Spleen (tissue), 11 donors: Measurements from ENCODE around the gene ZNF679. TPM values are rescaled to one million over a fixed set of nuclear protein-coding genes. Genes with fewer than 3 reads are reported as not detected.
"Not testable (repeated sequence)": the region's sequence is repeated elsewhere in the genome, so short reads cannot be mapped to it uniquely, and the experiment has no call there.

Source experiments
- DNase-seq: peaks from one replicate; pipeline ENCODE4 v3.0.0-alpha.2; 2020
- H3K27ac ChIP-seq, 8 donors: fragments of 200-600 bp; sonication (generic) in 7 of 8; 1 replicate in 4 of 8; 2 replicates in 4 of 8; pipeline versions ENCODE4 v1.5.0 to v1.8.0; 2016 to 2021; ENCODE audit warnings: inconsistent platforms in 4 of 8, mild to moderate bottlenecking in 4 of 8, moderate library complexity in 1 of 8
- H3K27me3 ChIP-seq, 7 donors: fragments of 200-600 bp; sonication (generic) in 6 of 7; replicated peaks in 1 of 7; 1 replicate in 4 of 7; 2 replicates in 3 of 7; pipeline versions ENCODE4 v1.5.0 to v1.8.0; 2016 to 2021; ENCODE audit warnings: inconsistent platforms in 3 of 7, mild to moderate bottlenecking in 1 of 7
- H3K36me3 ChIP-seq, 6 donors: fragments of 200-600 bp; sonication (generic) in 5 of 6; 1 replicate in 4 of 6; 2 replicates in 2 of 6; pipeline versions ENCODE4 v1.5.0 to v1.8.0; 2016 to 2021; ENCODE audit warnings: inconsistent platforms in 2 of 6
- H3K4me1 ChIP-seq, 6 donors: fragments of 200-600 bp; sonication (generic) in 5 of 6; 1 replicate in 3 of 6; 2 replicates in 3 of 6; pipeline versions ENCODE4 v1.5.0 to v1.8.0; 2016 to 2021; ENCODE audit warnings: inconsistent platforms in 3 of 6
- H3K4me3 ChIP-seq, 8 donors: fragments of 200-600 bp; sonication (generic) in 7 of 8; 1 replicate in 4 of 8; 2 replicates in 4 of 8; pipeline versions ENCODE4 v1.5.0 to v1.8.0; 2016 to 2021; ENCODE audit warnings: inconsistent platforms in 4 of 8, mild to moderate bottlenecking in 4 of 8, moderate library complexity in 2 of 8
- H3K9me3 ChIP-seq, 8 donors: fragments of 200-600 bp; sonication (generic) in 7 of 8; 1 replicate in 4 of 8; 2 replicates in 4 of 8; pipeline versions ENCODE4 v1.5.0 to v1.8.0; 2016 to 2021; ENCODE audit warnings: inconsistent platforms in 4 of 8
- POLR2A ChIP-seq, 3 donors: fragments of 450-650 bp; IDR thresholded peaks; one replicate each; pipeline ENCODE4 v1.5.1; 2017; ENCODE audit warnings: antibody characterized with exemption in 3 of 3, mild to moderate bottlenecking in 1 of 3
- POLR2AphosphoS5 ChIP-seq, 3 donors: sonication (generic); formaldehyde crosslinking; IDR thresholded peaks; one replicate each; pipeline ENCODE4 v1.5.1; 2017; ENCODE audit warnings: antibody characterized with exemption in 3 of 3
- WGBS, 5 donors: extraction: QIAGEN DNeasy Blood & Tissue Kit in 3 of 5; methylation state at CpG; one replicate each; pipeline versions ENCODE4 v1.1.5 to v1.1.7; 2013 to 2018; 5-methylcytosine and 5-hydroxymethylcytosine counted together
- intact Hi-C: fragments of 100-400 bp; cut with DNase I; formaldehyde crosslinking; loops from one replicate; pipeline ENCODE4 v1.15.0; 2023; ENCODE audit warnings: low total_unique reads
- polyA plus RNA-seq, 3 donors: library from polyadenylated mRNA; stranded (reverse); fragments of 200-250 nt; gene quantifications; one replicate each; pipeline ENCODE4 v1.2.1, GENCODE V29; 2013
- total RNA-seq, 7 donors: library from RNA; depleted of rRNA in 3 of 7; stranded (reverse); fragments of >200 nt in 3 of 7; fragmentation: NEBNext Ultra II Directional in 4 of 7; extraction: Animal tissue kit (Norgen Biotek cat#: 25700) in 4 of 7; gene quantifications; one replicate each; pipeline versions ENCODE4 v1.1.0 to v1.2.1, GENCODE V29; 2016 to 2021
- TF ChIP-seq, protein P1 (sequence below), 11 experiments: fragments of 200-600 bp in 7 of 11; fragments of 450-650 bp in 4 of 11; sonication (generic) in 4 of 11; IDR thresholded peaks in 8 of 11; conservative IDR thresholded peaks in 3 of 11; 1 replicate in 7 of 11; 2 replicates in 4 of 11; pipeline versions ENCODE4 v1.4.0 to v1.8.0; 2016 to 2021; ENCODE audit warnings: antibody characterized with exemption in 11 of 11, inconsistent platforms in 4 of 11, mild to moderate bottlenecking in 1 of 11
- donor health status: healthy with polysubstance abuse.
- donor health status: DM: no; HTN: no; CAD: no; lungs with moderate emphysema.
- donor health status: DM: no; HTN: no; CAD: no.
- donor health status: Bipolar disorder and iron deficiency.
- donor health status: healthy.
- donor health status: DM: no; HTN: no; CAD: no.
- donor health status: DM: yes; HTN: yes; CAD: no.

Gene ZNF679
- total and polyA plus RNA-seq, 10 donors = not detected

DNA sequence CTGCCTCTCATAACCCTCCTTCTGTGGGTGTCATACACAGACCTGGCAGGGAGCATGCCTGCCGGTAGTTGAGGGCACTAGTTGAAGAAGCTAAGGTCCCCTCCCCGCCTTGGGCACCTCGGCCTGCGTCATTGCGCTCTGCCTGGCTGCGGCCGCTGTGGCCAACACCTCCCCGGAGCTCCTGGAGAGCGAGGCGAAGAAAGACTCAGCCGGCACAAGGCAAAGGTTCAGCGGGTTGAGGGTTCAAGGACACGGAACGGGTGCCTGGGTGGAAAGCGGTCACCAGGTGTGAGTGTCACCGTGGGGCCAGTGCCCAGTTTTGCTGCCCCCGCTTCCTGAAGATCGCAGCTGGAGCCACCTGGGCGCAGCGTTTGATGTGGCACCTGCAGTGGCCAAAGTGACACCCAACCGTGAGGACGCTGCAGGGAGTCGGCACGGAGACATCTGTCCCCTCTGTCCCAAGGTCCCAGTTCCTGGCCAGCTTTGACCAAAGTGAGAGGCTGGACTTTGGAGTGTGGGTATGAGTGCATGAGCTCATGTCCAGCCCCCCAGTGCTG, 36.0 kb upstream of the ZNF679 start:
- DNase-seq = no peak
- Histone ChIP-seq H3K36me3 (no peaks in the 10 kb centered on the region), H3K9me3 (peaks cover 0 to 93% (median 43%) of the 10 kb centered on the region in 8 donors), H3K4me3 (no peak overlapping the region), H3K27ac (no peak overlapping the region), H3K27me3 (no peaks in the 10 kb centered on the region), H3K4me1 (no peaks in the 10 kb centered on the region)
- TF ChIP-seq POLR2A (IDR thresholded peaks at IDR 0.05) = no peak
- no peak for TF ChIP-seq POLR2AphosphoS5 (IDR thresholded peaks at IDR 0.05)
- TF ChIP-seq, protein P1, sequence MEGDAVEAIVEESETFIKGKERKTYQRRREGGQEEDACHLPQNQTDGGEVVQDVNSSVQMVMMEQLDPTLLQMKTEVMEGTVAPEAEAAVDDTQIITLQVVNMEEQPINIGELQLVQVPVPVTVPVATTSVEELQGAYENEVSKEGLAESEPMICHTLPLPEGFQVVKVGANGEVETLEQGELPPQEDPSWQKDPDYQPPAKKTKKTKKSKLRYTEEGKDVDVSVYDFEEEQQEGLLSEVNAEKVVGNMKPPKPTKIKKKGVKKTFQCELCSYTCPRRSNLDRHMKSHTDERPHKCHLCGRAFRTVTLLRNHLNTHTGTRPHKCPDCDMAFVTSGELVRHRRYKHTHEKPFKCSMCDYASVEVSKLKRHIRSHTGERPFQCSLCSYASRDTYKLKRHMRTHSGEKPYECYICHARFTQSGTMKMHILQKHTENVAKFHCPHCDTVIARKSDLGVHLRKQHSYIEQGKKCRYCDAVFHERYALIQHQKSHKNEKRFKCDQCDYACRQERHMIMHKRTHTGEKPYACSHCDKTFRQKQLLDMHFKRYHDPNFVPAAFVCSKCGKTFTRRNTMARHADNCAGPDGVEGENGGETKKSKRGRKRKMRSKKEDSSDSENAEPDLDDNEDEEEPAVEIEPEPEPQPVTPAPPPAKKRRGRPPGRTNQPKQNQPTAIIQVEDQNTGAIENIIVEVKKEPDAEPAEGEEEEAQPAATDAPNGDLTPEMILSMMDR (IDR thresholded peaks at IDR 0.05 in 8 of 11, conservative IDR thresholded peaks at IDR 0.05 in 3 of 11) = no peak
- intact Hi-C loops = no loop called here
- WGBS, 5 donors = 88 to 97% (median 93%) methylated on average over 18 to 24 of the region's 24 CpGs

DNA sequence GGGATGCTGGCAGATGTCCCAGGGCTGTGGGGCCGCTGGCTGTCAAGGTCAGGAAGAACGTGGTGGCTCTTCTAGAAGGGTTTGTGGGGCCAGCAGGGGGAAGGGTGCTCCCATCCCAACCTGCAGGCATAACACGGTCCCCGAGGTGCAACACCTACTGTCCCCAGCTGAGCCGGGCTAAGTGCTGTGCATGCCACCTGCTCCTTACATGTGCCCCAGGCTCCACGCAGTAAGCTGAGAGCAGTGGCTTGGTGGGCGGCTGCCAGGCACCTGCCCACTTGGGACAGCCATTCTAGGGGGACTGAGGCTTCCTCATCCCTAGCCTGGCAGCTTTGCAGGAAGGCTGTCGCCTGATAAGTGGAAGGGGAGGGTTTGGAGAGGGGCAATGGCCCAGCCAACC, 35.5 kb upstream of the ZNF679 start:
- no peak overlapping the region for H3K27ac ChIP-seq
- no peaks in the 10 kb centered on the region for H3K27me3 ChIP-seq
- H3K4me1 ChIP-seq = no peaks in the 10 kb centered on the region
- no peak overlapping the region for H3K4me3 ChIP-seq
- H3K9me3 ChIP-seq = peaks cover 0 to 93% (median 43%) of the 10 kb centered on the region in 8 donors
- no peak for DNase-seq
- 77 to 88% (median 83%) methylated on average over 3 to 8 of the region's 8 CpGs for WGBS, 5 donors
- intact Hi-C loops = no loop called here
- TF ChIP-seq POLR2A (IDR thresholded peaks at IDR 0.05) = no peak
- TF ChIP-seq, protein P1 (IDR thresholded peaks at IDR 0.05 in 8 of 11, conservative IDR thresholded peaks at IDR 0.05 in 3 of 11) = no peak
- no peak for TF ChIP-seq POLR2AphosphoS5 (IDR thresholded peaks at IDR 0.05)
- H3K36me3 ChIP-seq = no peaks in the 10 kb centered on the region

DNA sequence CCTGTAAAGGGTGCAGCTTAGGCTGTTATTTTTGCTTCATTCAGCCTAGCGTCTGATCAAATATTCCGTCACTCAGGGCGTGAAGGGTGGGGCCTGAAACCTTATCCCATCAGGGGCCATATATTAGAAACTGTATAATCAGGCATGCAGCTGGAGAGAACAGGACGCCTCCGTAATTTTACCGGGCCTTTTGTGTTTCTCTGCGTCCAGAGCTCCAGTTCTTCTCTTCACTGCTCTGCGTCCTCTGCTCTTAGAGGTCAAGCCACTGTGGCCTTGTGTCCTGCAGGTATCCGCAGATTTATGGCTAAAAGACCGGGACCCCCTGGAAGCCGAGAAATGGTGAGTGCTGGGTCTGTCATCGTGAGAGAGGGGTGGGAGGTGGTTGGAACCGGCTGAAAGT, 21.4 kb upstream of the ZNF679 start, which contains the start of gene ZNF735:
ZNF735 (plus strand) TSS at position 301 of the 400 bp plus-strand sequence; CDS start at position 301, 0 bp downstream.
- peaks cover 0 to 95% (median 72%) of the 10 kb centered on the region in 8 donors for H3K9me3 ChIP-seq
- no peaks in the 10 kb centered on the region for H3K27me3 ChIP-seq
- no peak within 1 kb of the TSS for H3K4me3 ChIP-seq
- DNase-seq = no peak
- intact Hi-C loops = no loop called here
- no peak within 1 kb of the TSS for H3K27ac ChIP-seq
- H3K36me3 ChIP-seq = no peaks in the 10 kb centered on the region
- no peaks in the 10 kb centered on the region for H3K4me1 ChIP-seq
- TF ChIP-seq POLR2AphosphoS5 (IDR thresholded peaks at IDR 0.05) (no peak), POLR2A (IDR thresholded peaks at IDR 0.05) (no peak)
- TF ChIP-seq, protein P1 (IDR thresholded peaks at IDR 0.05 in 8 of 11, conservative IDR thresholded peaks at IDR 0.05 in 3 of 11) = no peak
- 78 to 91% (median 90%) methylated on average over 13 of the region's 13 CpGs for WGBS, 5 donors

DNA sequence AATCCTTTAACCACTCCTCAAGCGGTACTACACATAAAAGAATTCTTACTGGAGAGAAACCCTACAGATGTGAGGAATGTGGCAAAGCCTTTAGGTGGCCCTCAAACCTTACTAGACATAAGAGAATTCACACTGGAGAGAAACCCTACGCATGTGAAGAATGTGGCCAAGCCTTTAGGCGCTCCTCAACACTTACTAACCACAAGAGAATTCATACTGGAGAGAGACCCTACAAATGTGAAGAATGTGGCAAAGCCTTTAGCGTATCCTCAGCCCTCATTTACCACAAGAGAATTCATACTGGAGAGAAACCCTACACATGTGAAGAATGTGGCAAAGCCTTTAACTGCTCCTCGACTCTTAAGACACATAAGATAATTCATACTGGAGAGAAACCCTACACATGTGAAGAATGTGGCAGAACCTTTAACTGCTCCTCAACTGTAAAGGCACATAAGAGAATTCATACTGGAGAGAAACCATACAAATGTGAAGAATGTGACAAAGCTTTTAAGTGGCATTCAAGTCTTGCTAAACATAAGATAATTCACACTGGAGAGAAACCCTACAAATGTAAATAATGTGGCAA, 8.5 kb upstream of the ZNF679 start:
- H3K27me3 ChIP-seq, H3K27ac ChIP-seq, intact Hi-C loops, H3K4me1 ChIP-seq, DNase-seq, H3K4me3 ChIP-seq, H3K36me3 ChIP-seq: not testable (repeated sequence)
- peaks cover 5 to 100% (median 100%) of the 10 kb centered on the region in 8 donors for H3K9me3 ChIP-seq
- WGBS, 5 donors = 71 to 88% (median 84%) methylated on average over 5 of the region's 5 CpGs
